NCI-H2081 (cell line): ENCODE measurements around the gene GSC2.
A peak's percentile ranks its signal among the peaks of the same experiment; 100 is the strongest.

ENCODE experiments used
- DNase-seq, 2 experiments: peaks; one replicate each; lab custom pipeline; 2025; lab: John Stamatoyannopoulos, UW

GSC2 gene, protein sequence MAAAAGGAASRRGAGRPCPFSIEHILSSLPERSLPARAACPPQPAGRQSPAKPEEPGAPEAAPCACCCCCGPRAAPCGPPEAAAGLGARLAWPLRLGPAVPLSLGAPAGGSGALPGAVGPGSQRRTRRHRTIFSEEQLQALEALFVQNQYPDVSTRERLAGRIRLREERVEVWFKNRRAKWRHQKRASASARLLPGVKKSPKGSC

DNA sequence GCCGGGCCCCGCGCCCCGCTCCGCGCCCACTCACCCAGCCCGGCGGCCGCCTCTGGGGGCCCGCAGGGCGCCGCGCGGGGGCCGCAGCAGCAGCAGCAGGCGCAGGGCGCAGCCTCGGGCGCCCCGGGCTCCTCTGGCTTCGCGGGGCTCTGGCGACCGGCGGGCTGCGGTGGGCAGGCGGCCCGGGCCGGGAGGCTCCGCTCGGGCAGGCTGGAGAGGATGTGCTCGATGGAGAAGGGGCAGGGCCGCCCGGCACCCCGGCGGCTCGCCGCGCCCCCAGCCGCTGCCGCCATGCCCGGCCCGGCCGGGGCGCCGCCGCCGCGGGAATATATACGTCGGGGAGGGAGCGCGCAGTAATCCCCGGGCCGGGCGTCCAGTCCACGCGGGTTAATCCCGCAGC, at the start of gene GSC2:
GSC2 (minus strand) TSS at position 302 of the 400 bp plus-strand sequence; CDS start at position 293, 9 bp downstream.
- DNase-seq = no peak

DNA sequence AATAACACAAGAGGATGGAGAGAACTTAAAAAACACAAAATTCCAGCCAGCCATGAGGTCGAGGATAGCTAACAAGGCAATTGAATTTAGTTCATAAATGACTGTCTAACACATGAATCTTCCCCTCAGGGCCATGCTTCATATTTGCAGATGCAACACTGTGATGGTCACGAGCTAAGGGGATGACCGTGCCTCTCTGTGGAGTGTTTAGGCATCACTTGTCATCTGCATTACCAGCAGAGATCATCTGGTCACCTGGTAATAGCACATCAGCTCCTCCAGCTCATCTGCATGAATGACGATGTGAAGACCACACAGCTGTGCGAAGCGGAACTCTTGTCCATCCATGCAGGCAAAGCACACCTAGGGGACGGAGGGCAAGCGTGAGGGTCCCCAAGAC, 49.4 kb upstream of the GSC2 start:
- no peak for DNase-seq

DNA sequence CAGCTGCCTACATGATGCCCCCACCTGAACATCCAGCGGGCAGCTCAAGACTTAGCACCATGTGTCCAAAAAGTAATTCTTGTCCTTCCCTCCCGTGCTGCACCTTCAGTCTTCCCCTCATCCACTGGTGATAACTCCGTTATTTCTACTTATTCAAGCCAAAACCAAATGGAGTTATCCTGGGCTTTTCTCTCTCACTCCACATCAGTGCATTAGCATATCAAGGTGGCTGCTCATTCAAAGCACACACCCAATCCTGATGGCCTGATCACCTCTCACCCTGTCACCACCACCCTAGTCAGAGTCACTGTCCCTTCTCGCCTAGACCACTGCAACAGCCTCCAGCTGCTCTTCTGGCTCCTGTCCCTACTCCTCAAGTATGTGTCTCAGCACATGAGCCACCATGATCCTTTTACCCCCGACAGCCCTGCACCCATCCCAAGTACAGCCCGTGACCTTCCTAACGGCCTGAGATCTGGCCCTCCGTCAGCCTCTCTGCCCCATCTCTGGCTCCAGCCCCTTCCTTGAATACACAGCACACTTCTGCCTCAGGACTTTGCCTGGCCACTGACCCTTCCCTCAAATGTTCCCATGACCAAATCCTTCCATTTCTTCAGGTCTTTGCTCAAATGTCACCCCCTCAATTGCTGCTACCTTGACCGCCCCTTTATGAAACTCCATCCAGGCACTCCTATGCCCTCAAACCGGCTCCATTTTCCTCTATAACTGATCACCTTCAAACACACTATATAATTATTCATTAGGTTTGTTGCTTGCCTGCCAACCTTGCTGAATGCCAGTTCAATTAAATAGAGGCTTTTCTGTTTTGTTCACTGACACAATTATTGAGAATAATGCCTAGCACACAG, 48.1 kb upstream of the GSC2 start:
- no peak for DNase-seq

DNA sequence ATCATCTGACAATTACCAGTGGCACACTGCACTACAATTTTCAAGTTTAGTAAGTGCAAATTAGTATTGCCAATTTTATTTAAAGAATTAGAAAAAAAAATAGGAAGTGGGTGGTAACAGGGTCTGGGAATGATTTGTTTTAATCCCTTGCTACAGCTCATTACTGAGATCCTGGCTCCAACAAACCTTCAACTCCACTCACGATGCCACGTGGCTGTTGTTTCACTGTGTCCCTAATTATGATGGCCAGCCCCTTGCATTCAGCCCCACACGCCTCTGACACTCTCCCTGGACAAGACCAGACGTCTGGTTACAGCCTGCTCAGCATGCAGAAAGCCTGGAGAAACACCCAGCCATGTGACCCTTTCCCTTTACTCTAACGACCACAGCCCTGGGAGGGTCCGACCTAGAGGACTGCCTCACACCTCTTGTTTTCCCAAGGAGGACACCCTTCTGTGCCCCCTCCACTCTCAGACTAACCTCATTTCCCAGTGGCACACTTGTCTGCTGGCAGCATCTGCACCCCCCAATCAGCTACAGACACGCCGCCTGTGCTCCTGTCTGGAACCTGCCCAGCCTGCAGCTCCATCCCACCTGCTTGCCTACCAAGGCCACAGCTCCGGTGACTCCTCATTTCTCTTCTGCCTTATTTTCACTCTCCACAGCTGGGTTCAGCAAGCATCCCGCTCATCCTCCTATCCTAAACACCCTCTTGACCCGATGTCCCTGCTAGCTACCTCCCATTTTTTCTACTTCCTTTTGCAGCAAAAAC, 46.9 kb upstream of the GSC2 start:
- no peak for DNase-seq

DNA sequence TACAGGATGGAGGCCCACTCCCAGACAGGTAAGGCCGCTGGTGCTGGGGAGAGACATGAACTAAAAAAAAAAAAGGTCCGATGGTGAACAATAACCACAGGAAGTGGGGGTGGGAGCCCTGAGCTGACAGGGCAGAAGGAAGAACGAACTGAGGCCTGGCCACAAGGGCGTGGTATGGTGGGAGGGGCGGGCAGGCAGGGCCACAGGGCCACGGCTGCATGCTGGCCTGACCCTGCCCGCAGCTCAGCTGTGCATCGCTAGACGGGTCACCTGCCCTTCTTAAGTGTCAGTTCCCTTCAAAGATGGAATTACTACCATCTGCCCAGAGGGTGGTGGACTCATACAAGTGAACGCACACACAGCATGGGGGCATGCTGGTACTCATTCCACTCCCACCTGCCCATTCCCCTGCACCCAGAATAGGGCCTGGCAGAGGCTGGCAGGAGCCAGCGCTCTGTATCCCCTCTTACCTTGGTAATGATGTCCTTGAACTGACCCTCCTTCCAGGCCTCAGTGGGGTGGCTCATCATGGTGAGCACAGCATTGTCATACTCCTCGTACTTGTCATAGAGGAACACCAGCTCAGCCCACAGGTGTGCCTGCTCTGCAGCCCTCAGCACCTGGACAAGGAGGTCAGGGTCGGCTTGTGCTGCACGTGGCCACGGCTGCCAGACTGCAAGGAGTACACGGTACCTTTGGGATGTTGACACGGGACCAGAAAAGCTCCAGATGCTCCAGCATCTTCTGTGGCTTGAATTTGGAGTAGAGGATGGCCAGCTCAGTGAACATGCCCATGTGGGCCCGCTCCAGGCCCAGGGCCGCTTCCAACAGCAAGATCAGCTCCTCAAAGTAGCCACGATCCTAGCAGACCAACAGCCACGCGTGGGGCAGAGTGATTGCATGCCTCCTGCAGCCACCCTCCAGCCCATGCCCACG, 46.0 kb upstream of the GSC2 start:
- no peak for DNase-seq

DNA sequence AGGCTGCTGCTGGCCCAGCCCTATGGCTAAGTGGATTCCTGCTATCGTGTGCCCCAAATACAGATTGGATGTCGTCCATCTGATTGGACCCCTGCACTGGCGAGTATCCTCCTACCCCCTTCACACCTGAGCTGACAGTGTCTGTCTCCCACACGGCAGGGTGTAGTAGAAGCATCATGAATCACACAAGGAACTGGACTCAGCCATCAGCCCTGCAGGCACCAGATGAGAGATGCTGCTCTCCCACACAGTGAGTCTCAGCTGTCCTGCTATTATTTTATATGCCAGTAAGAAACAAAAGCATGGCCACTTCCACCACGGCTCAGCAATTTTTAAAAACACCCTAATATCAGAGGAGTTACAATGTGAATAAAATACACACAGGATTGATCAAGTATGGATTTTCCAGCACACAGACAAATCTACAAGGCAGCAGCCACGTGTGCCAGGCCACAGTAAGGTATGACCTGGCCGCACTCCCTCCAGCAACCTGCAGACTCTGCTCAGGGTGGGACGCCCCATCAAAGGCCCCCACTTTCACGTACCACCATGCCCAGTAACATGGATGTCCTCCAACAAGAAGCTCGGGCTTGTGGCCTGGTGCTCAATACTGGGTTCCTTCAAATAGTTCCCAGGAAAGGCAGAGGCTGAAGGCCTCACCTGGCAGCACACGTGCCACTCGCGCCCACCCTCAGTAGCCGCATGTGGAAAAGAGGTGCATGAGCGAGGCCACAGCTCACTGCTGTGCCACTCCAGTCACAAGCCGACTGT, 44.9 kb upstream of the GSC2 start:
- no peak for DNase-seq

DNA sequence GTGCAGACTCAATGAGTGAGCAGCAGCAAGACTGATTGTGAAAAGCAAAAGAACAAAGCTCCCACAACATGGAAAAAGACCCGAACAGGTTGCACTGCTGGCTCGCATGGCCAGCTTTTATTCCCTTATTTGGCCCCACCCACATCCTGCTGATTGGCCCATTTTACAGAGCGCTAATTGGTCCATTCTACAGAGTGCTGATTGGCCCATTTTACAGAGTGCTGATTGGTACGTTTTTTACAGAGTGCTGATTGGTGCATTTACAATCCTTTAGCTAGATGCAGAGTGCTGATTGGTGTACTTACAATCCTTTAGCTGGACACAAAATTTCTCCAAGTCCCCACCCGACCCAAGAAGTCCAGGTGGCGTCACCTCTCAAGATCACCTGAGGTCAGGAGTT, 43.8 kb upstream of the GSC2 start:
- DNase-seq = no peak

DNA sequence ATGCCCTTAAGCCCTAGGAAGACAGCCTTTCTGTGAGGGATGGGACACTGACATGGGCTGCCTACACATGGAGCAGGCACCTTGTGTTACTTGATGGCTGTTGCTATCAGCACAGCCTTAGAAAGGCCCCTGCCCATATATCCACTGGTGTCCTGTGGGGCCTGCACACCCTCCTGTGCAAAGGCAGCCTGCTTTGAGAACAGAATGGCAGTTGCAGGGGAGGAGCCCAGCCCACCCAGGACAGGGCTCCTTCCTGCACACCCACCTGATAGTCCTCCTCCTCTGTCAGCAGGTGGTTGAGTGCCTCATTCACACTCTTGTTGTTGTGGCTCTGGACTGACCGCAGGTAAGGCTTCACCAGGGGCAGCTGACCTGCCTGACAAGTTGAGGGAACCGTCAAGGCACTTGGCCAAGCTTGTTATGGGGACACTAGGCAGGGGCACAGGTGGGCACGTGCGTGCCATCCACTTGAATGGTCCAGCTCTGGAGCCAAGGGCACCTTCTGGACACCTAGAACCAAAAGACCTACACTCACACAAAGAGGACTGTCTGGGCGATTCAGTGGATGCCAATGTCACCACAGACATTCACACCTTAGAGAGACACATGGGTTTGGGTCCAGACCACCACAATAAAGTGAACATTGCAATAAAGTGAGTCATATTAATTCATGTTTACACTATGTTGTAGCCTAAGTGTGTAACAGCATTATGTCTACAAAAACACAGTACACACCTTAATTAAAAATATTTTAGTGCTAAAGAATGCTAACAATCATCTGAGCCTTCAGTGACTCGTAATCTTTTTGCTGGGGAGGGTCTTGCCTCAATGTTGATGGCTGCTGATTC, 37.8 kb upstream of the GSC2 start:
- DNase-seq = no peak

DNA sequence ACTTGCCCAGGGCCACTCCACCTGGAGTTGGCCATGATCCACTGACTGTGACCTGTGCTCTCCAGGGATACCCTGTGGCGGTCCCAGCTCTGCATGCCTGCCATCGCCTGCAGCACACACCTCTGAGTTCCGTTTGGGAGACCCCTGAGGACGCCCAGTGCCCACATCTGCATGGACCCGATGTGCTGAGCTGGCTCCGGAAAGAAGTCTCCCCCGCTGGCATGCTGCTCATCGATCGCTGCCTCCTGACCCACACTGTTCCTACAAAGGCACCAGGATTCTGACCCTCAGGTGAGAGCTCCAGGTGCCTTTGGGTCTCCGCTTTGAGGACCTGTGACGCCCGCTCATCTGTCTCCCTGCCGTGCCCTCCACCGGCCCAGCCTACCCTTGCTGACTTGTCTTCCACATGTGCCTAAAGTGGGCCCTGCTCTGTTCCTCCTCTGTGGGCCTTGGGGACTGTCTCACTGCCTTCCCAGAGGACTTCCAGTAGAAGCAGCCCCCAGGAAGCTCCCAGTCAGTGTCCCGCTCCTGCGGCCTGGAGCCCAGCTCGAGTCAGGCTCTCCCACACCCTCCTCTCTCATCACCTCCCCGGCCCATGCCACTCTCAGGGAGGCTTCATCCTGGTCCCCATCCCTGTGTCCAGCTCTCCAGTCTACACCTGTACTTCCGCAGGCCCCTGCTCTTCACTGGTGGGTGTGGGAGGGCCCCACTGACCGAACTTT, 34.3 kb upstream of the GSC2 start:
- DNase-seq = no peak

DNA sequence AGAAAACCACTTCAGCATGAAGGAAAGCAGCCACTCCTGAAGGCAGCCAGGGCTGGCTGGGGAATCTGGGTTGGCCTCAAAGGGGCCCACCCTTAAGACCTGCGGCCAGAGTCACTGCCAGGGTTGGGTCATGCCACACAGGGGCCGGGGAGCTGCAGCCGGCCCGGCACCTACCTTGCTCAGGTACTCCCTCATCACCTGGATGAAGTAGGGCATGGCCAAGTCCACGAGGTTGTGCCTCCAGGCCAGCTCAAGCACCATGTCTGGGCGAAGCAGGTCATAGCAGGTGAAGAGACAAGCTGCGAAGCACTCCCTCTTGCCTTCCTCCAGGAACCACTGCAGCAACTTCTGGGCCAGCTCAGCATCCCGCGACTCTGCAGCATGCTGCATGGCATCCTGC, 33.1 kb upstream of the GSC2 start:
- no peak for DNase-seq

DNA sequence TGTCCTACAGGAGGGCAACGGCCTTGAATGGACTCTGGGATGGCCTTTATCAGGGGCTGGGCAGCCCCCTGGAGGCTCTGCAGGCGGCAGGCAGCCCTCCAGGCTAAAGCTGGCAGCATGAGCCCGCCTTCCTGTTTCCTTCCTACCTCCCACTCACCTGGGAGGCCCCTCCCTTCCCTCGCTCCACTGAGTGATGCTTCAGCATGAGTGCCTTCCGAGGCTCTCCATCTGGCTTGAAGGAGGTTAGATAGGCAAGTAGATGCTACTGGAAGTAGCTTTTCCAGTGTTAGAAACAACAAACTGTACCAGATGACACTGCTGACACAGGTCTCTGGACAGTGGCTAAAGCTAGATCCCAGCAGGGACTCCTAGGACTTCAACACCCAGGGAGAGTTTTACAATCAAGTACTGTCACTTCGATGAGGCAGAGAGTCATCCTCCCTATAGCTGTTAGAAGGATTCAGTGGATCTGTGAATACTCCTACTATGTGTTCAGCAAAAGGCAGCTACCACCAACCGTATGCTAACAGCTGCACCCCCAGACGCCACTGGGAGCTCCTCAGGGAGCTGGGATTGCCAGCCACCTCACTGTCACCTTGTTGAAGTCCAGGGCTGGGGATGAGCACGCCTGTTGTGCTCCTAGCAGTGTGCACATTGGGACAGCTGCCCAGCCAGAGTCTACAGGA, 32.5 kb upstream of the GSC2 start:
- no peak for DNase-seq

DNA sequence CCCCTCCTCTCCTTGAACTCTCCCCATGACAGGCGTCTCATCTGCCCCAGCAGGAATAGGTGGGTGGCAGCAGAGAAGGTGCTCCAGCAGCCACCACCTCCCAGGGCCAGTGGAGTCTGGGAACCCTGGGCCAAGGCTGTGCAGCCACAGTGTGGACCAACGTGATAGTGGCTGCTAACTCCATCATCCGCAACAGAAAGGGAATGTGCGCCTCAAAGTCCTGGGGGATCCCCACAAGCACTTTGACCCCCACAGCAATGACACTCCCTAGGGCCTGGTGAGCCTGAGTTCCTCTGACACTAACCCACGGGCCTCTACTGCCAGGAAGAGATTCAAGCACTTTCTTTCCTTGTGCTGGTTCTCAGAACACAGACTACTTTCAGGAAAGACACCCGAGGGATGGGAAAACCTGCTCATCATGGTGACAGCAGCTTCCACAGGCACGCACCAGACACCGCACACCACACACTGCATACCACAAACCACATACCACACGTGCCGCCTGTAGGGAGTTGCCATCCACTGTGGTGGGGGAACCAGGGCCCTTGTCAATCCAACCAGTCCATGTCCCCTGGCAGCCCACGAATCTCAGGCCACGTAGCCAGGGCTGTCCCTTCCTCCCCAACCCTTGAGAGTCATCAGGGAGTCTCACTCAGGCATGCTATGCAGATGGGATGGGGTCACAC, 31.8 kb upstream of the GSC2 start:
- no peak for DNase-seq

DNA sequence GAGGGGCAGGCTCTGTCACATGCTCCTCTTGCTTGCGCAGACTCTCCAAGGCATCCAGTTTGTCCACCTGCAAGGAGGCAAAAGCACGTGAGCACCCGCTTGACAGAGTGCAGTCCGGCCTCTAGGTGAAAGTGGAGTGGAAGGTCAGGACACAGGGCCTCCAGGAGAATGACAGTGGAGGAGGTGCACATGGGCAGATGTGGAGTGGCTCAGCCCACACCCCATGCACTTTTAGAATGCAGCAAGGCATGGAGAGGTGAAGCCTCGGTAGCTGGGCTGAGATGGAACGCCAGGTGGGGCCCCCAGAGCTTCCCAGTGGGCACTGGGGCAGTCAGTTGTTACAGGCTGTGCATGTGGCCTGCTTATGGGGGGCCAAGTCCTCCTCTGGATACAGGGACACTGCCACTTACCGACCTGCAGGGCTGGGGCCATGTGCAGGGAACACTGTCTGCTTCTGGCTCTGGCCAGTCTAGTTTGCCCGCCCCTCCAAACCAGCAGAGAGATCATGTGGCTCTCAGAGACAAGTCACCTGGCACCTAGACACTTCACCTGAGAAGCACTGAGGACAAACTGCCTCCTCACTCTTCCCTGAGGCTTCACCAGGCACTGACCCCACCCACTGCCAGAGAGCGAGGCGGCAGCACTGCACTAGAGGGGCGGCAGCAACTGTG, 30.8 kb upstream of the GSC2 start:
- no peak for DNase-seq

DNA sequence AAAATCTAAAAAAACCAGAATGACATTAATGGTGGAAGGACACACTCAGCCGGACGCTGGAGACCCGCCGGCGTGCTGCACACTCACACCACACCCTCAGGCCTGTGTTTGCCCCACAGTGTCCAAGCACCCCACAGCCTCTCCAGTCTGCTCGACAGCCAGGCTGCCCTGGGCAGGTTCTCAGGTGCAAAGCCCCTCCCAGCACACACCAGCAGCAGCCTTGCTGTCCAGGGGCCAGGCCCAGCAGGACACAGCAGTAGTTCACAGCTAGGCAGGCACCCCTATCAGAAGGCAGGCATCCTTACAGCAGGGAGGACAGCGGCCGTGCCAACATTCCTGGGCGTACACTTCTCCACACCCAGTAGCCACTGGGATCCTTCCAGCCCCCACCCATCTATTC, 30.1 kb upstream of the GSC2 start:
- no peak for DNase-seq

DNA sequence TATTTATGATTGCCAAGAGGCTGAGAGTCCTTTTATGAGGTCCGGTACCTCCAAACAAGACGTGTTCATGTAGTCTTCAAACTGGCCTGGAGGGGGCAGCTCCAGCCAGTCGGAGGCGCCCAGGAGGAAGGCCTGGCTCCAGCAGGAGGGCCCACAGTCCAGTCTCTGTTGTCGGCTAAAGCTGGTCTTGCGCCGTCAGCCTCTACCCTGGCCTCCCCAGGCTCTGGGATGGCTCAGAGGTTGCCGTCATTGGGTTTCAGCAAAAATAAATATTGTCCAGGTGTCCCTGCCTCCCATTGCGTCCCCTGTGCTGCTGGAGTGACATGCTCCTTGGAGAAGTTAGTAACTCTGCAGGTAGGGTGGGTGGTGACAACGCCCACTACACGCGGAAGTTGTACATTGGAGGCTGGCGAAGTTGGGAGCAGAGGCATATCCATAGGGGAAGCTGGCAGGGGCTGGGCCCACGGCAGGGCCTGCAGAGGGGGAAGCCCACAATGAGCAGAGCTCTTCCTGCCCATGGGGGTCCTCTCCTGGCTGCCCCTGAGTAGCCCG, 29.5 kb upstream of the GSC2 start:
- DNase-seq = peak; percentile 67 to 68

DNA sequence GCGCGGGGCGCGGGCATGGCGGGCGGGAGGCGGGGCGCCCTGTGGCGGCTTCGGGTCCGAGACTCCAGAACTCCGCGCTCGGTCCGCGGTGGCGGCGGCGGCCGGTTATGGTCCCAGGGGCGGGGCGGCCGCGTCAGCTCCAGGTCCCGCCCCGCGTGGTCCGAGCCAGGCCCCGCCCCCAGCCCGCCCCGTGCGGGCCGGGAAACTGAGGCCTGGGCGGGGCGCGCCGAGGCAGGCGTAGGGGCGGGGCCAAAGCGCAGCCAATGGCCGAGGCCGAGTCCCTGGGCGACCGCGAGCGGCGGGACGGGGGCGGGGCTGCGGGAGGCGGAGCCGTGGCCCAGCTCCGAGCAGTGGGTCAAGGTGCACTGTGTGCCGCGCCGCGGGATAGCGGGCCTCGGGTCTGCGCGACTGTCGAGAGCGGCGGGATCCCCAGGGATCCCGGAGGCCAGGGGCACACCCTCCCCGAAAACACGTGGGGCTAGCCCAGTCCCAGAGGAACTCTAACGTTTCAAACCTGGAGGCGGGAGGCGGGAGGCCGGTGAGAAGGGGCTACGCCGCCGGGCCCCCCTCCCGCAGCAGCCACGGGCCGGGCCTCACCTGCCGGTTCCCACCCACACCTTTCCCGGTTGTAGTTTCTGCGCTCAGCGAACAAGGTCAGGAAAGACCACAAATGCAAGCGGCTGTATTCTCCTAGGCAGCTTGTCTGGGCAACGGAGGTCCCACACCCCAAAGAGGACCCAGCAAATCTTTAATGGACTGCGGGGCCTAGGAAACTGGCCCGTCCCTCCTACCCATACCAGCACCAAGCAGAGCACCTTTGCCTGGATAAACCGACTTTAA, 28.8 kb upstream of the GSC2 start, which contains the start of gene SLC25A1:
SLC25A1 (minus strand) TSS at position 80 of the 840 bp plus-strand sequence; CDS start at position 17, 63 bp downstream.
- DNase-seq = peak; percentile 72 to 74
